Esophagus muscularis mucosa (tissue), 4 donors: Measurements from ENCODE around the gene TTC3. TPM values are rescaled to one million over a fixed set of nuclear protein-coding genes. Genes with fewer than 3 reads are reported as not detected.
"Not testable (repeated sequence)": the region's sequence is repeated elsewhere in the genome, so short reads cannot be mapped to it uniquely, and the experiment has no call there.

Source experiments
- DNase-seq: peaks from one replicate; pipeline ENCODE4 v3.0.0-alpha.2; 2017; ENCODE audit errors: extremely low spot score
- H3K27ac ChIP-seq, 4 donors: fragments of 200-600 bp; sonication (generic); replicated peaks in 1 of 4; 1 replicate in 3 of 4; 2 replicates in 1 of 4; pipeline ENCODE4 v1.5.1; 2016 to 2019; ENCODE audit warnings: mild to moderate bottlenecking in 1 of 4
- H3K27me3 ChIP-seq, 4 donors: fragments of 200-600 bp; sonication (generic); one replicate each; pipeline versions ENCODE4 v1.5.1 to v1.6.0; 2016 to 2019
- H3K36me3 ChIP-seq, 4 donors: fragments of 200-600 bp; sonication (generic); one replicate each; pipeline ENCODE4 v1.5.1; 2016 to 2019
- H3K4me1 ChIP-seq, 4 donors: fragments of 200-600 bp; sonication (generic); one replicate each; pipeline ENCODE4 v1.5.1; 2016 to 2019
- H3K4me3 ChIP-seq, 4 donors: fragments of 200-600 bp; sonication (generic); 1 replicate in 2 of 4; 2 replicates in 2 of 4; pipeline ENCODE4 v1.5.1; 2016 to 2019; ENCODE audit warnings: mild to moderate bottlenecking in 4 of 4, moderate library complexity in 1 of 4
- H3K9me3 ChIP-seq, 4 donors: fragments of 200-600 bp; sonication (generic); 1 replicate in 3 of 4; 2 replicates in 1 of 4; pipeline ENCODE4 v1.5.1; 2016 to 2019
- EP300 ChIP-seq: sonication (generic); formaldehyde crosslinking; IDR thresholded peaks from one replicate; pipeline ENCODE4 v1.6.1; 2017; ENCODE audit warnings: antibody characterized with exemption
- POLR2A ChIP-seq: fragments of 450-650 bp; IDR thresholded peaks from one replicate; pipeline ENCODE4 v1.6.1; 2017; ENCODE audit warnings: antibody characterized with exemption, moderate library complexity, mild to moderate bottlenecking, low read depth
- POLR2AphosphoS5 ChIP-seq, 2 donors: sonication (generic); formaldehyde crosslinking; IDR thresholded peaks; one replicate each; pipeline ENCODE4 v1.6.1; 2017; ENCODE audit warnings: antibody characterized with exemption in 2 of 2
- WGBS: methylation state at CpG from one replicate; pipeline ENCODE4 v1.1.5; 2018; 5-methylcytosine and 5-hydroxymethylcytosine counted together
- intact Hi-C: fragments of 100-400 bp; cut with DNase I; formaldehyde crosslinking; loops from one replicate; pipeline ENCODE4 v1.15.1; 2023
- total RNA-seq, 4 donors: library from RNA; depleted of rRNA; stranded (reverse); fragments of >200 nt; gene quantifications; one replicate each; pipeline versions ENCODE4 v1.1.0 to v1.2.1, GENCODE V29; 2016
- TF ChIP-seq, protein P1 (sequence below), 3 experiments: fragments of 200-600 bp in 2 of 3; fragments of 450-650 bp in 1 of 3; sonication (generic) in 2 of 3; IDR thresholded peaks; one replicate each; pipeline ENCODE4 v1.5.1; 2017 to 2019; ENCODE audit warnings: antibody characterized with exemption in 3 of 3, mild to moderate bottlenecking in 2 of 3, moderate library complexity in 1 of 3

The TTC3 gene
- total RNA-seq, 4 donors from 2014 or later, result 86.0 to 162 (median 104) TPM

DNA sequence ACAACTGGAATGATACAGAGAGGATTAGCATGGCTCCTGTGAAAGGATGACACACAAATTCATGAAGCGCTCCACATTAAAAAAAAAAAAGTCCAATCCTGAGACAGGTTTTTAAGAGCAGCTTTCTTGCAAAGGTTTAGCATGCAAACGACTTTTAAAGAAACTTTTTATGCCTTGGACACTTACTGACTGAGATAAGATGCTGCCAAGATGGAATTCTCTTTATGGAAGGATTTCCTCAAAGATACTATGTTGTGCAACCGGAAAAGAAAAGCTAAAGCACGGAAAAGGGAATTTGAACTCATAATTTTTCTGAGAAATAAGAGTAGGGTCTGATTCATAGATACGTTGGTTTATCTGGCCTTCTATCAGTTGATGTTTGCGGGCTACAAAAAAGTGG, 27.5 kb upstream of the TTC3 start:
- Histone ChIP-seq H3K27me3 (peaks cover 0 to 11% (median 0%) of the 10 kb centered on the region in 4 donors), H3K27ac (no peak overlapping the region), H3K4me1 (no peaks in the 10 kb centered on the region), H3K9me3 (no peaks in the 10 kb centered on the region), H3K36me3 (no peaks in the 10 kb centered on the region), H3K4me3 (no peak overlapping the region)
- 79% methylated on average over 6 of the region's 6 CpGs for WGBS
- DNase-seq, result no peak
- TF ChIP-seq POLR2AphosphoS5 (IDR thresholded peaks at IDR 0.05), result no peak
- TF ChIP-seq, protein P1, sequence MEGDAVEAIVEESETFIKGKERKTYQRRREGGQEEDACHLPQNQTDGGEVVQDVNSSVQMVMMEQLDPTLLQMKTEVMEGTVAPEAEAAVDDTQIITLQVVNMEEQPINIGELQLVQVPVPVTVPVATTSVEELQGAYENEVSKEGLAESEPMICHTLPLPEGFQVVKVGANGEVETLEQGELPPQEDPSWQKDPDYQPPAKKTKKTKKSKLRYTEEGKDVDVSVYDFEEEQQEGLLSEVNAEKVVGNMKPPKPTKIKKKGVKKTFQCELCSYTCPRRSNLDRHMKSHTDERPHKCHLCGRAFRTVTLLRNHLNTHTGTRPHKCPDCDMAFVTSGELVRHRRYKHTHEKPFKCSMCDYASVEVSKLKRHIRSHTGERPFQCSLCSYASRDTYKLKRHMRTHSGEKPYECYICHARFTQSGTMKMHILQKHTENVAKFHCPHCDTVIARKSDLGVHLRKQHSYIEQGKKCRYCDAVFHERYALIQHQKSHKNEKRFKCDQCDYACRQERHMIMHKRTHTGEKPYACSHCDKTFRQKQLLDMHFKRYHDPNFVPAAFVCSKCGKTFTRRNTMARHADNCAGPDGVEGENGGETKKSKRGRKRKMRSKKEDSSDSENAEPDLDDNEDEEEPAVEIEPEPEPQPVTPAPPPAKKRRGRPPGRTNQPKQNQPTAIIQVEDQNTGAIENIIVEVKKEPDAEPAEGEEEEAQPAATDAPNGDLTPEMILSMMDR (IDR thresholded peaks at IDR 0.05), result no peak
- no peak for TF ChIP-seq POLR2A
- no peak for TF ChIP-seq EP300
- intact Hi-C loops, result no loop called here

DNA sequence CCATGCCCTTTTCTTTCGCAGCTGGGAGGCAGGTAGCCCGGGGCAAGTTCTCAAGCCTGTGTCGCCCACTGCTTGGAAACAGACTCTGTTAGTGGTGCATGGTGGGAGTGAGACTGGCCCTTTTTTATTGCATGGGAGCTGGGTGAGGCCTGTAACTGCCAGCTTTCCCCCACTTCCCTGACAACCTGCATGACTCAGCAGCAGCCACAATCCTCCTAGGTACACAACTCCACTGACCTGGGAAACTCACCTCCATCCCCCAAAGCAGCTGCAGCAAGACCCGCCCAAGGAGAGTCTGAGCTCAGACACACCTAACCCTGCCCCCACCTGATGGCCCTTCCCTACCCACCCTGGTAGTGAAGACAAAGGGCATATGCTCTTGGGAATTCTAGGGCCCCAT, 26.0 kb upstream of the TTC3 start:
- H3K27me3 ChIP-seq, result peaks cover 0 to 11% (median 0%) of the 10 kb centered on the region in 4 donors
- no peak for DNase-seq
- H3K9me3 ChIP-seq, result no peaks in the 10 kb centered on the region
- H3K4me1 ChIP-seq, result no peaks in the 10 kb centered on the region
- H3K36me3 ChIP-seq, result no peaks in the 10 kb centered on the region
- H3K27ac ChIP-seq, result no peak overlapping the region
- TF ChIP-seq EP300 (no peak), POLR2AphosphoS5 (IDR thresholded peaks at IDR 0.05) (no peak), POLR2A (no peak)
- TF ChIP-seq, protein P1 (IDR thresholded peaks at IDR 0.05), result no peak
- intact Hi-C loops, result no loop called here
- WGBS, result 82% methylated on average over 3 of the region's 4 CpGs
- no peak overlapping the region for H3K4me3 ChIP-seq

DNA sequence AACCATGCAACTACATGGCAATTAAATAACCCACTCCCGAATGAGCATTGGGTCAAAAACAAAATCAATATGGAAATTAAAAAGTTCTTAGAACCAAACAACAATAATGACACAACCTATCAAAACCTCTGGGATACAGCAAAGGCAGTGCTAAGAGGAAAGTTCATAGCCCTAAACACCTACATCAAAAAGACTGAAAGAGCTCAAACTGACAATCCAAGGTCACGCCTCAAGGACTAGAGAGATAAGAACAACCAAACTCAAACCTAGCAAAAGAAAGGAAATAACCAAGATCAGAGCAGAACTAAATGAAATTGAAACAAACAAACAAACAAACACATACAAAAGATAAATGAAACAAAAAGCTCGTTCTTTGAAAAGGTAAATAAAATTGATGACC, 23.3 kb upstream of the TTC3 start:
- H3K36me3 ChIP-seq, H3K27ac ChIP-seq, DNase-seq, intact Hi-C loops, H3K4me3 ChIP-seq, H3K4me1 ChIP-seq, H3K9me3 ChIP-seq: not testable (repeated sequence)
- WGBS, result 92% methylated on average over 3 of the region's 3 CpGs
- peaks cover 0 to 11% (median 0%) of the 10 kb centered on the region in 4 donors for H3K27me3 ChIP-seq

DNA sequence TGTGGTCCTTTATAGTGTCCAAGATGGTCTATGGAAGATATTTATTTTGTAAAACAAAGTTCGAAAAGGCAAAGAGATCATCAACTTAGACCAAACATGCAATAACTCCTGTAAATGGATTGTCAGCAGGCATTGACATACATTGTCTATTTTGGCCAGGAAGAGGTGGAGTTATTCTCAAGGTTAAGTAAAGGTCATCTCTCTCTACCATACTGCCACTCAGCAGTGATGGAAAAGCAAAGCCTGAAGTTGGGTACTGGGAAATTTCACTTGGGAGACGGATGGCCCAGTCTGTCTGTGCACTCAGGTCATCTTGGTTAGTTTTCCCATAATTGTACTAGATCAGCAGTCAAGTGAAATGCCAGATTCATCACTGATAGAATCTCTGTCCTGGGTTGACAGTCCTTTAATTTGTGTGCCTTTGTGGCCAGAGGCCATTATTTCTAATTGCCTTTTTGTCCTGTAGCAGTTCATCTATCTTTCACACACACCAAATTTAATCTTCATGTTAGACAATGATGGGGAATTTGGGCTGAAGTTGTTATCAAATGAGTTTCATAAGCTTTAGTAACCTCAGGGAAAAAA, 17.7 kb upstream of the TTC3 start:
- Histone ChIP-seq H3K36me3 (no peaks in the 10 kb centered on the region), H3K27ac (no peak overlapping the region), H3K4me1 (peaks cover 0 to 5% (median 5%) of the 10 kb centered on the region in 4 donors), H3K27me3 (no peaks in the 10 kb centered on the region), H3K4me3 (no peak overlapping the region), H3K9me3 (no peaks in the 10 kb centered on the region)
- no peak for TF ChIP-seq POLR2AphosphoS5 (IDR thresholded peaks at IDR 0.05)
- TF ChIP-seq POLR2A, result no peak
- TF ChIP-seq EP300, result no peak
- TF ChIP-seq, protein P1 (IDR thresholded peaks at IDR 0.05), result no peak
- no peak for DNase-seq
- intact Hi-C loops, result no loop called here
- WGBS, result 76% methylated on average over 2 of the region's 2 CpGs

DNA sequence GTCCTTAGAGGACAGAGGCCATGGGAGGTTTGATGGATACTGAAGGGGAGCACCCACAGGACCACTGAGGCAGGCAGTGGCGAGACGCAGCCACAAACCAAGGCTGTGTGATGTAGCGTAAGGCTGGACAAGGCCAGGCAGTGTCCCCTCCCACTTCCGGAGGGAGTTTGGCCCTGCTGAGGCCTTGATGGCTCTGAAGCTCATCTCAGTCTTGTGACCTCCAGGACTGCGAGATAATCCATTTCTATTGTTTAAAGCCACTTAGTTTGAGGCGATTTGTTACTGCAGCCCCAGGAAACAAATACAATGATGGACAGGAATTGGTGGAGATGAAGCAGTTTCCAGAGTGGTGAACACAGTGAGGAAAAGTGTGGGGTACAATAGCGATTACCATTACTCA, 15.4 kb upstream of the TTC3 start:
- no peak overlapping the region for H3K27ac ChIP-seq
- WGBS, result 85% methylated on average over 7 of the region's 7 CpGs
- intact Hi-C loops, result no loop called here
- no peak overlapping the region for H3K4me3 ChIP-seq
- peaks cover 0 to 11% (median 8%) of the 10 kb centered on the region in 4 donors for H3K4me1 ChIP-seq
- no peaks in the 10 kb centered on the region for H3K36me3 ChIP-seq
- no peaks in the 10 kb centered on the region for H3K27me3 ChIP-seq
- TF ChIP-seq POLR2AphosphoS5 (IDR thresholded peaks at IDR 0.05) (no peak), EP300 (no peak), POLR2A (no peak)
- TF ChIP-seq, protein P1 (IDR thresholded peaks at IDR 0.05), result no peak
- no peaks in the 10 kb centered on the region for H3K9me3 ChIP-seq
- DNase-seq, result no peak
